Measurements from ENCODE around the gene CTSA.

The CTSA gene

GRCh38 chr20:45894797-45895196 is 3.7 kb downstream of the CTSA start:
- no peak for TF ChIP-seq FOXM1 (IDR thresholded peaks at IDR 0.05; ENCODE audit: borderline replicate concordance, low read depth)
- no peak for TF ChIP-seq EP300 (IDR thresholded peaks at IDR 0.05; ENCODE audit: borderline replicate concordance)
- no peak for TF ChIP-seq TCF12 (IDR thresholded peaks at IDR 0.05; ENCODE audit: low read depth)
- no peak for TF ChIP-seq CREB1 (IDR thresholded peaks at IDR 0.05; ENCODE audit: low read depth)
- TF ChIP-seq TEAD4 (IDR thresholded peaks at IDR 0.05), result no peak
- TF ChIP-seq TAF1 (IDR thresholded peaks at IDR 0.05; ENCODE audit: low read depth), result no peak
- TF ChIP-seq CEBPB (IDR thresholded peaks at IDR 0.05), result no peak
- TF ChIP-seq USF1 (IDR thresholded peaks at IDR 0.05), result no peak
- no peak for TF ChIP-seq EGR1 (IDR thresholded peaks at IDR 0.05)
- TF ChIP-seq YY1 (IDR thresholded peaks at IDR 0.05; ENCODE audit: low read depth), result no peak
- TF ChIP-seq NFIC (IDR thresholded peaks at IDR 0.05), result no peak
- TF ChIP-seq REST (IDR thresholded peaks at IDR 0.05; ENCODE audit: low read depth), result no peak
- no peak for TF ChIP-seq MAX (IDR thresholded peaks at IDR 0.05)
- TF ChIP-seq ZBTB7A (IDR thresholded peaks at IDR 0.05; ENCODE audit: low read depth), result no peak
- no peak for TF ChIP-seq RAD21 (IDR thresholded peaks at IDR 0.05; ENCODE audit: low read depth)

GRCh38 chr20:45896641-45897161 is 5.6 kb downstream of the CTSA start:
- TF ChIP-seq TEAD4 (IDR thresholded peaks at IDR 0.05) (no peak), TCF12 (IDR thresholded peaks at IDR 0.05; ENCODE audit: low read depth) (no peak), MAX (IDR thresholded peaks at IDR 0.05) (no peak), ZBTB7A (IDR thresholded peaks at IDR 0.05; ENCODE audit: low read depth) (no peak), FOXM1 (IDR thresholded peaks at IDR 0.05; ENCODE audit: borderline replicate concordance, low read depth) (no peak), NFIC (IDR thresholded peaks at IDR 0.05) (no peak), EP300 (IDR thresholded peaks at IDR 0.05; ENCODE audit: borderline replicate concordance) (no peak), REST (IDR thresholded peaks at IDR 0.05; ENCODE audit: low read depth) (no peak), CREB1 (IDR thresholded peaks at IDR 0.05; ENCODE audit: low read depth) (no peak), YY1 (IDR thresholded peaks at IDR 0.05; ENCODE audit: low read depth) (no peak), EGR1 (IDR thresholded peaks at IDR 0.05) (no peak), CEBPB (IDR thresholded peaks at IDR 0.05) (no peak), RAD21 (IDR thresholded peaks at IDR 0.05; ENCODE audit: low read depth) (no peak)

- TF ChIP-seq RAD21 (IDR thresholded peaks at IDR 0.05; ENCODE audit: low read depth), result no peak
- TF ChIP-seq TCF12 (IDR thresholded peaks at IDR 0.05; ENCODE audit: low read depth), result no peak
- no peak for TF ChIP-seq TEAD4 (IDR thresholded peaks at IDR 0.05)
- TF ChIP-seq REST (IDR thresholded peaks at IDR 0.05; ENCODE audit: low read depth), result no peak
- TF ChIP-seq FOXM1 (IDR thresholded peaks at IDR 0.05; ENCODE audit: borderline replicate concordance, low read depth), result no peak
- TF ChIP-seq CREB1 (IDR thresholded peaks at IDR 0.05; ENCODE audit: low read depth), result no peak
- TF ChIP-seq YY1 (IDR thresholded peaks at IDR 0.05; ENCODE audit: low read depth), result no peak
- no peak for TF ChIP-seq CEBPB (IDR thresholded peaks at IDR 0.05)
- no peak for TF ChIP-seq MAX (IDR thresholded peaks at IDR 0.05)
These were observed 6.2 kb downstream of the CTSA start for GRCh38 chr20:45897289-45897688.

- no peak for TF ChIP-seq FOXM1 (IDR thresholded peaks at IDR 0.05; ENCODE audit: borderline replicate concordance, low read depth)
These were observed 6.6 kb downstream of the CTSA start for GRCh38 chr20:45897692-45898091.

GRCh38 chr20:45898285-45898684 is 7.2 kb downstream of the CTSA start:
- no peak for TF ChIP-seq EP300 (IDR thresholded peaks at IDR 0.05; ENCODE audit: borderline replicate concordance)
- no peak for TF ChIP-seq NFIC (IDR thresholded peaks at IDR 0.05)
- TF ChIP-seq TEAD4 (IDR thresholded peaks at IDR 0.05), result no peak
- no peak for TF ChIP-seq FOXM1 (IDR thresholded peaks at IDR 0.05; ENCODE audit: borderline replicate concordance, low read depth)
- TF ChIP-seq TAF1 (IDR thresholded peaks at IDR 0.05; ENCODE audit: low read depth), result no peak

Data from Ishikawa (cell line).